ENCODE results near the gene SNTB2.

DNA sequence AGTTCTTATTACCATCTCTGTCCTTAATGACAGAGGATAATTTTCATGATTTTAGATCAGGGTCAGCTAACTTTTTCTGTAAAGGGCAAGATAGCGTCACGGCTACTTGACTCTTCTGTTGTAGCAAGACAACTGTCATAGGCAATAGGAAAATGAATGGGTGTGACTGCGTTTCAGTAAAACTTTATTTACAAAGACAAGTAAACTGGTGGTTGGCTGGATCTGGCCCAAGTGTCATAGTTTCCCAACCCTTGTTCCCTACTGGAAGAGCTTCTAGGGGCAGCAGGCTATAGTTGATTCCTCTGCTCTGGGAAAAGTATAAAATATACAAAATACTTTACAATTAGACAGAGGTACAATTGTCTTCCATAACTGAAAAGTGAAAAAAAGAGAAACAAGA lies 73.5 kb downstream of the SNTB2 start:
- TF ChIP-seq CTCF (IDR thresholded peaks at IDR 0.05) (no peak), POLR2AphosphoS5 (IDR thresholded peaks at IDR 0.05) (no peak)
